Activated CD8-positive, alpha-beta memory T cell treated with anti-CD3 and anti-CD28 coated beads for 24 hours (primary cell): Measurements from ENCODE around the gene HAPSTR1.
"Not testable (repeated sequence)": the region's sequence is repeated elsewhere in the genome, so short reads cannot be mapped to it uniquely, and the experiment has no call there.

Experiments used
- DNase-seq: peaks from one replicate; pipeline ENCODE4 v3.0.0-alpha.2; 2020

The HAPSTR1 gene

GRCh38 chr16:9072806-9073341, 18.6 kb upstream of the HAPSTR1 start:
- DNase-seq: peak; percentile 74

- DNase-seq: no peak
Observed at GRCh38 chr16:9075299-9076071, 16.0 kb upstream of the HAPSTR1 start.

GRCh38 chr16:9077091-9077809, 14.2 kb upstream of the HAPSTR1 start:
- DNase-seq: no peak

- not testable (repeated sequence) for DNase-seq
Observed at GRCh38 chr16:9078467-9079429, 12.7 kb upstream of the HAPSTR1 start.

GRCh38 chr16:9079430-9079812, 12.0 kb upstream of the HAPSTR1 start:
- no peak for DNase-seq

- no peak for DNase-seq
Observed at GRCh38 chr16:9081158-9081557, 10.3 kb upstream of the HAPSTR1 start.

- no peak for DNase-seq
Observed at GRCh38 chr16:9081843-9082242, 9.6 kb upstream of the HAPSTR1 start.

GRCh38 chr16:9082422-9082821, 9.0 kb upstream of the HAPSTR1 start:
- no peak for DNase-seq

GRCh38 chr16:9087733-9088132, 3.7 kb upstream of the HAPSTR1 start:
- not testable (repeated sequence) for DNase-seq

GRCh38 chr16:9088848-9089247, 2.6 kb upstream of the HAPSTR1 start:
- DNase-seq: peak; percentile 49

- no peak for DNase-seq
Observed at GRCh38 chr16:9089660-9090059, 1.8 kb upstream of the HAPSTR1 start.

- peak; percentile 87 for DNase-seq
Observed at GRCh38 chr16:9090101-9090959, 1.1 kb upstream of the HAPSTR1 start.

- DNase-seq: peak; percentile 80
Observed at GRCh38 chr16:9091867-9092281, 430 bp downstream of the HAPSTR1 start.

GRCh38 chr16:9092282-9092977, 986 bp downstream of the HAPSTR1 start:
- DNase-seq: peak; percentile 85

- peak; percentile 67 for DNase-seq
Observed at GRCh38 chr16:9092978-9093344, 1.5 kb downstream of the HAPSTR1 start.

GRCh38 chr16:9094011-9094846, 2.8 kb downstream of the HAPSTR1 start:
- DNase-seq: no peak

- DNase-seq: no peak
Observed at GRCh38 chr16:9095171-9095570, 3.7 kb downstream of the HAPSTR1 start.

- no peak for DNase-seq
Observed at GRCh38 chr16:9095656-9096397, 4.4 kb downstream of the HAPSTR1 start.

GRCh38 chr16:9096416-9096952, 5.0 kb downstream of the HAPSTR1 start:
- no peak for DNase-seq
